BLaER1 treated with 17β-estradiol and CSF1 and Interleukin-3, amounts not matched to agents 10 nM and 100 nM (cell line): ENCODE results near the gene SNAI3.

ENCODE experiments used
- H3K27ac ChIP-seq, 11 experiments: shearing (Covaris generic); formaldehyde crosslinking; 2 replicates each; pipeline ENCODE4 v1.8.1; 2022
- H3K27me3 ChIP-seq, 11 experiments: shearing (Covaris generic); formaldehyde crosslinking; 2 replicates each; pipeline ENCODE4 v1.8.1; 2022
- H3K36me3 ChIP-seq, 11 experiments: shearing (Covaris generic); formaldehyde crosslinking; 2 replicates each; pipeline ENCODE4 v1.8.1; 2022
- H3K4me1 ChIP-seq, 10 experiments: shearing (Covaris generic); formaldehyde crosslinking; 2 replicates each; pipeline ENCODE4 v1.8.1; 2022
- H3K4me2 ChIP-seq, 11 experiments: shearing (Covaris generic); formaldehyde crosslinking; 2 replicates each; pipeline ENCODE4 v1.8.1; 2022
- H3K4me3 ChIP-seq, 10 experiments: shearing (Covaris generic); formaldehyde crosslinking; 2 replicates each; pipeline ENCODE4 v1.8.1; 2022
- H3K9ac ChIP-seq, 11 experiments: shearing (Covaris generic); formaldehyde crosslinking; 2 replicates each; pipeline ENCODE4 v1.8.1; 2022
- H3K9me3 ChIP-seq, 11 experiments: shearing (Covaris generic); formaldehyde crosslinking; replicated peaks in 1 of 11; 2 replicates each; pipeline ENCODE4 v1.8.1; 2022
- H4K20me1 ChIP-seq, 11 experiments: shearing (Covaris generic); formaldehyde crosslinking; 2 replicates each; pipeline ENCODE4 v1.8.1; 2022
- Cebpa-rat ChIP-seq, 11 experiments: shearing (Covaris generic); IDR thresholded peaks; 2 replicates each; pipeline ENCODE4 v1.8.1; 2022

SNAI3 gene

GRCh38 chr16:88686439-88687253, at the start of gene SNAI3:
SNAI3 (minus strand) TSS chr16:88686507; CDS start chr16:88686406, 101 bp downstream.
- Histone ChIP-seq H3K9me3 (no peaks in the 10 kb centered on the region), H3K4me3 (peak within 1 kb of the TSS; percentile 66 to 82 (median 74)), H3K4me1 (peaks cover 42 to 70% (median 57%) of the 10 kb centered on the region in 10 experiments), H3K9ac (peak within 1 kb of the TSS; percentile 69 to 81 (median 77); a peak in 21 of 22 replicates), H3K27me3 (peaks cover 0 to 6% (median 0%) of the 10 kb centered on the region in 11 experiments; a peak in 5 of 22 replicates), H3K36me3 (no peaks in the 10 kb centered on the region), H4K20me1 (peaks cover 0 to 6% (median 0%) of the 10 kb centered on the region in 11 experiments; a peak in 1 of 22 replicates), H3K27ac (peak within 1 kb of the TSS in 10 of 11 experiments; percentile 23 to 74 (median 63); a peak in 18 of 22 replicates), H3K4me2 (peak within 1 kb of the TSS; percentile 90 to 100 (median 98))
- TF ChIP-seq Cebpa-rat (IDR thresholded peaks at IDR 0.05) = no peak

GRCh38 chr16:88736088-88736487, 49.8 kb upstream of the SNAI3 start:
- Histone ChIP-seq H3K9ac (no peak overlapping the region), H4K20me1 (peaks cover 29 to 100% (median 90%) of the 10 kb centered on the region in 11 experiments; a peak in 21 of 22 replicates), H3K4me1 (peaks cover 18 to 48% (median 38%) of the 10 kb centered on the region in 10 experiments), H3K27me3 (no peaks in the 10 kb centered on the region), H3K27ac (no peak overlapping the region), H3K4me3 (no peak overlapping the region), H3K9me3 (no peaks in the 10 kb centered on the region), H3K36me3 (peaks cover 62 to 92% (median 80%) of the 10 kb centered on the region in 11 experiments), H3K4me2 (no peak overlapping the region)
- no peak for TF ChIP-seq Cebpa-rat (IDR thresholded peaks at IDR 0.05)

- H3K4me3 ChIP-seq = no peak overlapping the region
- peaks cover 63 to 92% (median 80%) of the 10 kb centered on the region in 11 experiments for H3K36me3 ChIP-seq
- H3K9me3 ChIP-seq = no peaks in the 10 kb centered on the region
- H3K9ac ChIP-seq = no peak overlapping the region
- H3K27me3 ChIP-seq = no peaks in the 10 kb centered on the region
- H4K20me1 ChIP-seq = peaks cover 29 to 100% (median 88%) of the 10 kb centered on the region in 11 experiments; a peak in 21 of 22 replicates
- no peak for TF ChIP-seq Cebpa-rat (IDR thresholded peaks at IDR 0.05)
- H3K4me1 ChIP-seq = peaks cover 18 to 48% (median 39%) of the 10 kb centered on the region in 10 experiments
- H3K27ac ChIP-seq = no peak overlapping the region
- no peak overlapping the region for H3K4me2 ChIP-seq
These were observed 49.3 kb upstream of the SNAI3 start for GRCh38 chr16:88735616-88736015.

GRCh38 chr16:88735121-88735520, 48.8 kb upstream of the SNAI3 start:
- Histone ChIP-seq H3K4me1 (peaks cover 18 to 44% (median 38%) of the 10 kb centered on the region in 10 experiments), H3K4me3 (no peak overlapping the region), H3K27ac (no peak overlapping the region), H4K20me1 (peaks cover 24 to 100% (median 86%) of the 10 kb centered on the region in 11 experiments; a peak in 21 of 22 replicates), H3K9me3 (no peaks in the 10 kb centered on the region), H3K36me3 (peaks cover 61 to 92% (median 79%) of the 10 kb centered on the region in 11 experiments), H3K4me2 (no peak overlapping the region), H3K27me3 (no peaks in the 10 kb centered on the region), H3K9ac (peak overlapping the region in 1 of 11 experiments; percentile 14; a peak in 1 of 22 replicates)
- TF ChIP-seq Cebpa-rat (IDR thresholded peaks at IDR 0.05) = no peak

- TF ChIP-seq Cebpa-rat (IDR thresholded peaks at IDR 0.05) = no peak
- Histone ChIP-seq H3K27ac (no peak overlapping the region), H3K9ac (no peak overlapping the region), H3K4me2 (no peak overlapping the region), H3K4me3 (no peak overlapping the region), H3K4me1 (peaks cover 18 to 39% (median 33%) of the 10 kb centered on the region in 10 experiments), H4K20me1 (peaks cover 23 to 97% (median 78%) of the 10 kb centered on the region in 11 experiments; a peak in 21 of 22 replicates), H3K9me3 (no peaks in the 10 kb centered on the region), H3K27me3 (no peaks in the 10 kb centered on the region), H3K36me3 (peaks cover 61 to 91% (median 83%) of the 10 kb centered on the region in 11 experiments)
These were observed 48.0 kb upstream of the SNAI3 start for GRCh38 chr16:88734361-88734728.

- peaks cover 14 to 33% (median 28%) of the 10 kb centered on the region in 10 experiments for H3K4me1 ChIP-seq
- H3K9ac ChIP-seq = no peak overlapping the region
- H4K20me1 ChIP-seq = peaks cover 18 to 92% (median 73%) of the 10 kb centered on the region in 11 experiments; a peak in 21 of 22 replicates
- no peaks in the 10 kb centered on the region for H3K9me3 ChIP-seq
- H3K36me3 ChIP-seq = peaks cover 61 to 87% (median 83%) of the 10 kb centered on the region in 11 experiments
- H3K27ac ChIP-seq = no peak overlapping the region
- H3K27me3 ChIP-seq = no peaks in the 10 kb centered on the region
- H3K4me3 ChIP-seq = no peak overlapping the region
- no peak overlapping the region for H3K4me2 ChIP-seq
- no peak for TF ChIP-seq Cebpa-rat (IDR thresholded peaks at IDR 0.05)
These were observed 47.5 kb upstream of the SNAI3 start for GRCh38 chr16:88733630-88734360.

- H3K36me3 ChIP-seq = peaks cover 61 to 83% (median 77%) of the 10 kb centered on the region in 11 experiments
- no peak overlapping the region for H3K9ac ChIP-seq
These were observed 46.6 kb upstream of the SNAI3 start for GRCh38 chr16:88732961-88733294.

GRCh38 chr16:88732172-88732960, 46.1 kb upstream of the SNAI3 start:
- 0 out of 22 replicates have a peak overlapping the region, but pooled peaks of 1 of the 11 experiments have one; percentile 9 for H3K9ac ChIP-seq
- TF ChIP-seq Cebpa-rat (IDR thresholded peaks at IDR 0.05) = no peak
- H3K36me3 ChIP-seq = peaks cover 65 to 84% (median 78%) of the 10 kb centered on the region in 11 experiments
- H3K4me3 ChIP-seq = no peak overlapping the region
- H3K4me2 ChIP-seq = no peak overlapping the region
- no peaks in the 10 kb centered on the region for H3K27me3 ChIP-seq
- peaks cover 4 to 86% (median 65%) of the 10 kb centered on the region in 11 experiments; a peak in 20 of 22 replicates for H4K20me1 ChIP-seq
- H3K4me1 ChIP-seq = peaks cover under 1 to 28% (median 21%) of the 10 kb centered on the region in 10 experiments; a peak in 18 of 20 replicates
- no peaks in the 10 kb centered on the region for H3K9me3 ChIP-seq
- H3K27ac ChIP-seq = no peak overlapping the region

More at GRCh38 chr16:88732961-88733294, 46.6 kb upstream of the SNAI3 start:
- H3K27ac ChIP-seq = no peak overlapping the region
- no peaks in the 10 kb centered on the region for H3K27me3 ChIP-seq
- no peak overlapping the region for H3K4me3 ChIP-seq
- peaks cover 9 to 86% (median 67%) of the 10 kb centered on the region in 11 experiments; a peak in 21 of 22 replicates for H4K20me1 ChIP-seq
- no peak for TF ChIP-seq Cebpa-rat (IDR thresholded peaks at IDR 0.05)
- no peaks in the 10 kb centered on the region for H3K9me3 ChIP-seq
- no peak overlapping the region for H3K4me2 ChIP-seq
- H3K4me1 ChIP-seq = peaks cover 6 to 29% (median 24%) of the 10 kb centered on the region in 10 experiments
